Upper lobe of left lung (tissue), 4 donors: ENCODE measurements around the gene PDE11A.

Source experiments
- CTCF ChIP-seq, 6 experiments: fragments of 450-650 bp in 4 of 6; fragments of 200-600 bp in 2 of 6; sonication (generic) in 2 of 6; IDR thresholded peaks; one replicate each; pipeline ENCODE4 v1.5.1; 2016 to 2019; ENCODE audit warnings: antibody characterized with exemption in 6 of 6
- EP300 ChIP-seq, 4 donors: sonication (generic); formaldehyde crosslinking; IDR thresholded peaks; one replicate each; pipeline ENCODE4 v1.5.1; 2017; ENCODE audit warnings: antibody characterized with exemption in 4 of 4, control low read depth in 2 of 4
- POLR2A ChIP-seq, 4 donors: fragments of 450-650 bp; IDR thresholded peaks; one replicate each; pipeline ENCODE4 v1.5.1; 2016 to 2017; ENCODE audit warnings: antibody characterized with exemption in 4 of 4, mild to moderate bottlenecking in 2 of 4

GRCh38 chr2:177869209-177869608, 203.4 kb downstream of the PDE11A start:
- no peak for TF ChIP-seq EP300 (IDR thresholded peaks at IDR 0.05)
- no peak for TF ChIP-seq CTCF (IDR thresholded peaks at IDR 0.05)
- TF ChIP-seq POLR2A (IDR thresholded peaks at IDR 0.05) = no peak
